GM19099 (cell line): ENCODE results near the gene INPPL1.

Experiments
- POLR2A ChIP-seq: IDR thresholded peaks from 3 replicates; pipeline ENCODE4 v1.6.1; 2011; ENCODE audit warnings: low read depth; ENCODE audit not compliant: insufficient read length; ENCODE audit errors: extremely low read depth

INPPL1 gene

DNA sequence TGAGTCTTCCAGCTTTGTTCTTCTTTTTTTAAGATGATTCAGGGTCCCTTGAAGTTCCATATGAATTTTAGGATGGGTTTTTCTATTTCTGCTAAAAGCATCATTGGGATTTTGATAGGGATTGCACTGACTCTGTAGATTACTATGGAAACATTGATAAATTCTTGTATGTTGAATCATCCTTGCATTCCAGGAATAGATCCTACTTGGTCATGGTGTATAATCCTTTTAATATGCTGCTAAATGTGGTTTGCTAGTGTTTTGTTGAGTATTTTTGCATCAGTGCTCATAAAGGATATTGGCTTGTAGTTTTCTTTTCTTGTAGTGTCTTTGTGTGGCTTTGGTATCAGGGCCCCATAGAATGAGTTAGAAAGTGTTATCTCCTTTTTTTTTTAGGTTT is 54.3 kb downstream of the INPPL1 start:
- no peak for TF ChIP-seq POLR2A

DNA sequence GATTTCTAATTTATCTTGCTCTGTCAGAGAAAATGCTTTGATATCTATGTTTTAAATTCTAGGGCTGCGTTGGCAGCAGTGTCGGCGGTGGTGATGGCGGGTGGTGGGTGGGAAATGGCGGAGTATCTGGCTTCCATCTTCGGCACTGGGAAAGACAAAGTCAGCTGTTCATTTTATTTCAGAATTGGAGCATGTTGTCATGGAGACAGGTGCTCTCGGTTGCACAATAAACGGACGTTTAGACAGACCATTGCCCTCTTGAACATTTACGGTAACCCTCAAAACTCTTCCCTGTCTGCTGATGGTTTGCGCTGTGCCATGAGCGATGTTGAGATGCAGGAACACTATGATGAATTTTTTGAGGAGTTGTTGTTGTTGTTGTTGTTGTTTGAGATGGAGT is 55.5 kb downstream of the INPPL1 start:
- TF ChIP-seq POLR2A, result no peak

DNA sequence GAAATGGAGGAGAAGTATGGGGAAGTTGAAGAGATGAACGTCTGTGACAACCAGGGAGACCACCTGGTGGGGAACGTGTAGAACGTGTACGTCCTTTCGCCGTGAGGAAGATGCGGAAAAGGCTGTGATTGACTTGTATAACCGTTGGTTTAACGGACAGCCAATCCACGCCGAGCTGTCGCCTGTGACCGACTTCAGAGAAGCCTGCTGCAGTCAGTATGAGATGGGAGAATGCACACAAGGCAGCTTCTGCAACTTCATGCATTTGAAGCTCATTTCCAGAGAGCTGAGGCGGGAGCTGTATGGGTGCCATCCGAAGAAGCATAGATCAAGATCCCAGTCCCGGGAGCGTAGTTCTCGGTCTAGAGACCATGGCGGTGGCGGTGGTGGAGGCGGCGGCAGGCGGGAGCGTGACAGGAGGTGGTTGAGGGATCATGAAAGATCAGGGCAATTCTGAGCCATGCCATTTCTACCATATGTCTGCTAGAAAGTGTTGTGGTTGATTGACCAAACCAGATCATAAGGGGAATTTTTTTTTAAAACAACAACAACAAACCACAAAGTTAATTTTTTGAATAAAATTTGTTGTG is 56.3 kb downstream of the INPPL1 start:
- no peak for TF ChIP-seq POLR2A

DNA sequence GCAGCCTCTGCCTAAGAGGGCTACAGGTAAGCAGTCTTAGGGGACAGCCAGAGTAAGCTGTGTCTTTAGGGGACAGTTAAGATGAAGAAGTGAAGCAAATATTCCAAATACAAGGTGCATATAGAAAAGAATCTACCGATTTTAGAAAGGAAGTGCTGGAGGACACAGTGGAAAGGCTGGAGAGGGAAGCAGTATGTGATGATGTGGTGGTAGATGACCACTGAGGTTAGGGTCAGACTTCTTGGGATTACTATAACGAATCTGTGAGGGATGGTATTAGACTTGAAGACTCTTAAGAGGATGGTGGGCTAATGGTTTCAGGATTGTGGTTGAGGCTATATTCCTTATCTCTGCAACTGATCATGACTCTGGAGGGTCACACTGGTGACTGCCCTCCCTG is 59.4 kb downstream of the INPPL1 start:
- no peak for TF ChIP-seq POLR2A

DNA sequence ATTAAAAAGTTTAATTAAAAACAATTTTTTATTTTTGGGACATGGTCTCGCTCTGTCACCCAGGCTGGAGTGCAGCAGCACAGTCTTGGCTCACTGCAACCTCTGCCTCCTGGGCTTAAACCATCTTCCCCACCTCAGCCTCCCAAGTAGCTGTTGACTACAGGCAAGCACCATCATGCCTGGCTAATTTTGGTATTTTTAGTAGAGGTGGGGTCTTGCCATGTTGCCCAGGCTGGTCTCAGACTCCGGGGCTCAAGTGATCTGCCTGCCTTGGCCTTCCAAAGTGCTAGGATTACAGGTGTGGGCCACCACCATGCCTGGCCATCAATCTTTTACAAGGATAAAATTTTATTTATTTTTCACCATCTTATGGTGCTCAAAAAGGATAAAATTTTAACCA is 62.7 kb downstream of the INPPL1 start:
- TF ChIP-seq POLR2A, result no peak
